Measurements from ENCODE around the gene CASQ1. TPM values are rescaled to one million over a fixed set of nuclear protein-coding genes. Genes with fewer than 3 reads are reported as not detected.

CASQ1 gene
- total and polyA plus RNA-seq, 9 of the 15 experiments (the other 6 are each of a cell fraction or from before 2014, with no cell fraction given): not detected

GRCh38 chr1:160193832-160194736 is 3.7 kb downstream of the CASQ1 start (continued):
- TF ChIP-seq NR0B1 (IDR thresholded peaks at IDR 0.05; ENCODE audit: partially characterized antibody) (no peak), ZNF12 (CRISPR knock-in tag; IDR thresholded peaks at IDR 0.05) (no peak), ZNF124 (CRISPR knock-in tag; IDR thresholded peaks at IDR 0.05) (no peak), IRF2 (CRISPR knock-in tag; IDR thresholded peaks at IDR 0.05) (peak; percentile 12; the same call in 1 of the 2 replicates), ESRRA (IDR thresholded peaks at IDR 0.05; ENCODE audit: borderline replicate concordance, low read depth) (no peak), ZKSCAN8 (CRISPR knock-in tag; IDR thresholded peaks at IDR 0.05) (no peak), TEAD1 (CRISPR knock-in tag; IDR thresholded peaks at IDR 0.05) (no peak), LARP7 (IDR thresholded peaks at IDR 0.05) (peak; percentile 63; the same call in 1 of the 2 replicates), HNRNPLL (IDR thresholded peaks at IDR 0.05; ENCODE audit: low read depth, low read length, poor library complexity, severe bottlenecking) (no peak), TSC22D4 (tag; IDR thresholded peaks at IDR 0.05) (no peak), NELFE (IDR thresholded peaks at IDR 0.05; ENCODE audit: insufficient read depth, insufficient read length) (no peak), NUFIP1 (IDR thresholded peaks at IDR 0.05; ENCODE audit: partially characterized antibody) (no peak), CBFB (CRISPR knock-in tag; IDR thresholded peaks at IDR 0.05) (peak; percentile 35; the same call in 1 of the 2 replicates), HMG20B (CRISPR knock-in tag; IDR thresholded peaks at IDR 0.05) (no peak), ESRRB (CRISPR knock-in tag; IDR thresholded peaks at IDR 0.05; ENCODE audit: borderline replicate concordance) (no peak), ZNF316 (IDR thresholded peaks at IDR 0.05) (no peak), TOE1 (IDR thresholded peaks at IDR 0.05; ENCODE audit: borderline replicate concordance) (no peak), TOE1 (CRISPR knock-in tag; IDR thresholded peaks at IDR 0.05; ENCODE audit: borderline replicate concordance, low read depth) (peak; percentile 71; the same call in 1 of the 2 replicates), NFIX (CRISPR knock-in tag; IDR thresholded peaks at IDR 0.05; ENCODE audit: low read depth) (no peak), TARDBP (IDR thresholded peaks at IDR 0.05) (no peak), NFRKB (IDR thresholded peaks at IDR 0.05; ENCODE audit: low read depth) (0 out of 2 replicates have a peak, but pooled peaks have one; percentile 17), PYGO2 (tag; IDR thresholded peaks at IDR 0.05) (no peak)

Data from K562 (cell line).